HepG2 (cell line): ENCODE measurements around the gene RHBDL1. TPM values are rescaled to one million over a fixed set of nuclear protein-coding genes. Genes with fewer than 3 reads are reported as not detected.

Experiments
- CTCF ChIP-seq: sonication (generic); formaldehyde crosslinking; IDR thresholded peaks from 2 replicates; pipeline ENCODE4 v1.5.0; 2020; ENCODE audit warnings: mild to moderate bottlenecking, missing genetic modification reagents, moderate library complexity
- DRAP1 ChIP-seq: IDR thresholded peaks from 2 replicates; pipeline ENCODE4 v1.6.1; 2016; ENCODE audit warnings: missing genetic modification reagents, missing compliant biosample characterization
- HHEX ChIP-seq: IDR thresholded peaks from 2 replicates; pipeline ENCODE4 v1.6.1; 2016; ENCODE audit warnings: control low read depth
- HNRNPL ChIP-seq: fragments of 200-400 bp; formaldehyde crosslinking; IDR thresholded peaks from 2 replicates; pipeline ENCODE4 v1.6.1; 2017; ENCODE audit warnings: mild to moderate bottlenecking, low read depth, low read length
- HOXA9 ChIP-seq: sonication (generic); formaldehyde crosslinking; IDR thresholded peaks from 2 replicates; pipeline ENCODE4 v1.8.1; 2022; ENCODE audit warnings: missing genetic modification reagents, mild to moderate bottlenecking, moderate library complexity, borderline replicate concordance
- KDM6A ChIP-seq: IDR thresholded peaks from 2 replicates; pipeline ENCODE4 v1.6.1; 2016; ENCODE audit warnings: low read depth
- KLF16 ChIP-seq, 2 experiments: sonication (generic) in 1 of 2; formaldehyde crosslinking in 1 of 2; IDR thresholded peaks; 2 replicates each; pipeline versions ENCODE4 v1.6.1 to v1.8.0; 2016 to 2023; ENCODE audit warnings: missing genetic modification reagents in 2 of 2, missing compliant biosample characterization in 1 of 2
- LBX2 ChIP-seq: sonication (generic); formaldehyde crosslinking; IDR thresholded peaks from 2 replicates; pipeline ENCODE4 v1.5.0; 2020; ENCODE audit warnings: missing genetic modification reagents, mild to moderate bottlenecking, borderline replicate concordance
- MED13 ChIP-seq: sonication (generic); formaldehyde crosslinking; IDR thresholded peaks from 2 replicates; pipeline ENCODE4 v1.5.0; 2020; ENCODE audit warnings: missing genetic modification reagents
- NFIB ChIP-seq: sonication (generic); formaldehyde crosslinking; IDR thresholded peaks from 2 replicates; pipeline ENCODE4 v1.9.0; 2021; ENCODE audit warnings: missing genetic modification reagents, mild to moderate bottlenecking, borderline replicate concordance
- PHF21A ChIP-seq: sonication (generic); formaldehyde crosslinking; IDR thresholded peaks from 2 replicates; pipeline ENCODE4 v1.5.0; 2020; ENCODE audit warnings: mild to moderate bottlenecking, missing genetic modification reagents
- TAF1 ChIP-seq: sonication (generic); formaldehyde crosslinking; IDR thresholded peaks from 2 replicates; pipeline ENCODE4 v1.4.0; 2020; ENCODE audit warnings: missing genetic modification reagents
- TBX2 ChIP-seq: sonication (generic); formaldehyde crosslinking; IDR thresholded peaks from 2 replicates; pipeline ENCODE4 v1.5.0; 2020; ENCODE audit warnings: missing genetic modification reagents, mild to moderate bottlenecking, borderline replicate concordance
- U2AF2 ChIP-seq: fragments of 200-400 bp; formaldehyde crosslinking; IDR thresholded peaks from 2 replicates; pipeline ENCODE4 v1.6.1; 2017; ENCODE audit warnings: low read depth, mild to moderate bottlenecking, low read length
- ZNF274 ChIP-seq: sonication (generic); formaldehyde crosslinking; IDR thresholded peaks from 2 replicates; pipeline ENCODE4 v1.5.1; 2020; ENCODE audit warnings: mild to moderate bottlenecking, missing genetic modification reagents
- ZNF749 ChIP-seq: sonication (generic); formaldehyde crosslinking; IDR thresholded peaks from 2 replicates; pipeline ENCODE4 v1.8.0; 2022; ENCODE audit warnings: mild to moderate bottlenecking, missing genetic modification reagents, moderate library complexity, borderline replicate concordance
- ZNF883 ChIP-seq: sonication (generic); formaldehyde crosslinking; IDR thresholded peaks from 2 replicates; pipeline ENCODE4 v1.5.1; 2020; ENCODE audit warnings: mild to moderate bottlenecking, missing genetic modification reagents; ENCODE audit errors: not compliant biosample characterization
- polyA plus RNA-seq, 8 experiments: library from polyadenylated mRNA; depleted of rRNA in 3 of 8; stranded (reverse) in 7 of 8; unstranded in 1 of 8; fragments of >200 nt; fragmentation: Illumina TruSeq in 4 of 8; extraction: Trizol in 4 of 8; gene quantifications; 2 replicates each; pipeline versions ENCODE4 v1.2.1 to v1.2.3, GENCODE V29; 2011 to 2016; ENCODE audit warnings: low read depth in 4 of 8, missing spikeins in 1 of 8, mixed read lengths in 1 of 8; ENCODE audit not compliant: insufficient read depth in 1 of 8
- total RNA-seq, 5 experiments: library from RNA; depleted of rRNA; stranded (reverse); fragments of >200 nt; fragmentation: Illumina TruSeq; extraction: Trizol; gene quantifications; 2 replicates each; pipeline ENCODE4 v1.2.3, GENCODE V29; 2016; ENCODE audit warnings: low read depth in 1 of 5
- TF ChIP-seq, protein P1 (sequence below): IDR thresholded peaks from 2 replicates; pipeline ENCODE4 v1.6.1; 2016
- TF ChIP-seq, protein P2 (sequence below), 2 experiments: sonication (generic) in 1 of 2; formaldehyde crosslinking in 1 of 2; IDR thresholded peaks; 2 replicates each; pipeline versions ENCODE4 v1.4.0 to v1.6.1; 2016 to 2020; ENCODE audit warnings: borderline replicate concordance in 1 of 2, low read depth in 1 of 2, mild to moderate bottlenecking in 1 of 2, missing genetic modification reagents in 1 of 2

RHBDL1 gene
- total and polyA plus RNA-seq, 2 of the 13 experiments (the other 11 are each of a cell fraction or from before 2014, with no cell fraction given) = 1.8 to 3.8 TPM

- TF ChIP-seq PHF21A (CRISPR knock-in tag) (no peak), U2AF2 (no peak), TBX2 (0 out of 2 replicates have a peak, but pooled peaks have one; percentile 35), ZNF883 (CRISPR knock-in tag) (no peak), MED13 (CRISPR knock-in tag) (no peak), ZNF749 (no peak), NFIB (CRISPR knock-in tag) (no peak), TAF1 (peak; percentile 35), LBX2 (CRISPR knock-in tag) (no peak), DRAP1 (0 out of 2 replicates have a peak, but pooled peaks have one; percentile 18), HNRNPL (peak; percentile 71; the same call in 1 of the 2 replicates), HOXA9 (CRISPR knock-in tag) (no peak), HHEX (no peak), KDM6A (CRISPR knock-in tag) (no peak), ZNF274 (peak; percentile 22), CTCF (CRISPR knock-in tag) (no peak), KLF16 (CRISPR knock-in tag; IDR thresholded peaks at IDR 0.05) (0 out of 4 replicates have a peak, but pooled peaks of 1 of the 2 experiments have one; percentile 34)
- TF ChIP-seq, protein P1, sequence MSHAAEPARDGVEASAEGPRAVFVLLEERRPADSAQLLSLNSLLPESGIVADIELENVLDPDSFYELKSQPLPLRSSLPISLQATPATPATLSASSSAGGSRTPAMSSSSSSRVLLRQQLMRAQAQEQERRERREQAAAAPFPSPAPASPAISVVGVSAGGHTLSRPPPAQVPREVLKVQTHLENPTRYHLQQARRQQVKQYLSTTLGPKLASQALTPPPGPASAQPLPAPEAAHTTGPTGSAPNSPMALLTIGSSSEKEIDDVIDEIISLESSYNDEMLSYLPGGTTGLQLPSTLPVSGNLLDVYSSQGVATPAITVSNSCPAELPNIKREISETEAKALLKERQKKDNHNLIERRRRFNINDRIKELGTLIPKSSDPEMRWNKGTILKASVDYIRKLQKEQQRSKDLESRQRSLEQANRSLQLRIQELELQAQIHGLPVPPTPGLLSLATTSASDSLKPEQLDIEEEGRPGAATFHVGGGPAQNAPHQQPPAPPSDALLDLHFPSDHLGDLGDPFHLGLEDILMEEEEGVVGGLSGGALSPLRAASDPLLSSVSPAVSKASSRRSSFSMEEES (CRISPR knock-in tag) = no peak
- TF ChIP-seq, protein P2, sequence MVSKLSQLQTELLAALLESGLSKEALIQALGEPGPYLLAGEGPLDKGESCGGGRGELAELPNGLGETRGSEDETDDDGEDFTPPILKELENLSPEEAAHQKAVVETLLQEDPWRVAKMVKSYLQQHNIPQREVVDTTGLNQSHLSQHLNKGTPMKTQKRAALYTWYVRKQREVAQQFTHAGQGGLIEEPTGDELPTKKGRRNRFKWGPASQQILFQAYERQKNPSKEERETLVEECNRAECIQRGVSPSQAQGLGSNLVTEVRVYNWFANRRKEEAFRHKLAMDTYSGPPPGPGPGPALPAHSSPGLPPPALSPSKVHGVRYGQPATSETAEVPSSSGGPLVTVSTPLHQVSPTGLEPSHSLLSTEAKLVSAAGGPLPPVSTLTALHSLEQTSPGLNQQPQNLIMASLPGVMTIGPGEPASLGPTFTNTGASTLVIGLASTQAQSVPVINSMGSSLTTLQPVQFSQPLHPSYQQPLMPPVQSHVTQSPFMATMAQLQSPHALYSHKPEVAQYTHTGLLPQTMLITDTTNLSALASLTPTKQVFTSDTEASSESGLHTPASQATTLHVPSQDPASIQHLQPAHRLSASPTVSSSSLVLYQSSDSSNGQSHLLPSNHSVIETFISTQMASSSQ (IDR thresholded peaks at IDR 0.05; ENCODE audit: low read depth) = no peak
- TF ChIP-seq, protein P2 (CRISPR knock-in tag; IDR thresholded peaks at IDR 0.05; ENCODE audit: borderline replicate concordance) = no peak
Measured at GRCh38 chr16:629185-629832, 46.2 kb upstream of the RHBDL1 start (continued).
